Activated CD8-positive, alpha-beta memory T cell treated with anti-CD3 and anti-CD28 coated beads, Interleukin-2, amount 50 U/mL, for 1 hour (primary cell): ENCODE data around the gene RBM10.

Experiments
- DNase-seq: peaks from one replicate; pipeline ENCODE4 v3.0.0-alpha.2; 2020; ENCODE audit errors: extremely low read depth

The RBM10 gene

GRCh38 chrX:47146936-47147859 is 2.2 kb downstream of the RBM10 start:
- DNase-seq, result no peak

- no peak for DNase-seq
Observed at GRCh38 chrX:47148946-47149345, 3.9 kb downstream of the RBM10 start.

- no peak for DNase-seq
Observed at GRCh38 chrX:47151435-47151834, 6.4 kb downstream of the RBM10 start.

GRCh38 chrX:47156611-47157520 is 11.8 kb downstream of the RBM10 start:
- no peak for DNase-seq

- DNase-seq, result no peak
Observed at GRCh38 chrX:47158131-47158530, 13.1 kb downstream of the RBM10 start.

GRCh38 chrX:47158781-47159180 is 13.8 kb downstream of the RBM10 start:
- DNase-seq, result no peak

GRCh38 chrX:47160781-47161180 is 15.8 kb downstream of the RBM10 start:
- no peak for DNase-seq

- DNase-seq, result no peak
Observed at GRCh38 chrX:47162927-47163583, 18.0 kb downstream of the RBM10 start.

GRCh38 chrX:47164420-47164819 is 19.4 kb downstream of the RBM10 start:
- no peak for DNase-seq

- DNase-seq, result no peak
Observed at GRCh38 chrX:47166126-47166525, 21.1 kb downstream of the RBM10 start.

GRCh38 chrX:47168495-47169073 is 23.6 kb downstream of the RBM10 start:
- no peak for DNase-seq

GRCh38 chrX:47169273-47169672 is 24.3 kb downstream of the RBM10 start:
- no peak for DNase-seq

- no peak for DNase-seq
Observed at GRCh38 chrX:47169726-47170515, 24.9 kb downstream of the RBM10 start.

- no peak for DNase-seq
Observed at GRCh38 chrX:47170861-47171692, 26.1 kb downstream of the RBM10 start.

- no peak for DNase-seq
Observed at GRCh38 chrX:47171996-47172395, 27.0 kb downstream of the RBM10 start.

GRCh38 chrX:47172549-47172948 is 27.5 kb downstream of the RBM10 start:
- no peak for DNase-seq

GRCh38 chrX:47172971-47173792 is 28.2 kb downstream of the RBM10 start:
- DNase-seq, result no peak

- no peak for DNase-seq
Observed at GRCh38 chrX:47174376-47174775, 29.4 kb downstream of the RBM10 start.
